ENCODE measurements around the gene FABP3. TPM values are rescaled to one million over a fixed set of nuclear protein-coding genes. Genes with fewer than 3 reads are reported as not detected.
A peak's percentile ranks its signal among the peaks of the same experiment; 100 is the strongest.

Gene FABP3
- total RNA-seq, 1 experiment from 2014 or later: 0.40 TPM

- Histone ChIP-seq H3K9ac (ENCODE audit: low read length) (no peak overlapping the region), H3K4me1 (ENCODE audit: insufficient read depth, low read length) (no peaks in the 10 kb centered on the region), H2AFZ (ENCODE audit: low read length) (no peak overlapping the region), H3K9me3 (ENCODE audit: low read length) (no peaks in the 10 kb centered on the region), H3K4me3 (ENCODE audit: low read length) (no peak overlapping the region), H3K9me2 (replicated peaks; ENCODE audit: low read length) (no peaks in the 10 kb centered on the region), H3K36me3 (ENCODE audit: low read depth, low read length) (no peaks in the 10 kb centered on the region), H3K4me2 (ENCODE audit: low read length) (no peak overlapping the region), H3K79me2 (ENCODE audit: low read length) (no peaks in the 10 kb centered on the region), H4K20me1 (ENCODE audit: low read length) (no peaks in the 10 kb centered on the region), H3F3A (ENCODE audit: low read length, unreplicated experiment) (no peaks in the 10 kb centered on the region), H3K27me3 (ENCODE audit: low read length) (no peaks in the 10 kb centered on the region), H3K27ac (ENCODE audit: low read length) (no peak overlapping the region)
- intact Hi-C loops (cut with micrococcal nuclease): no loop called here
- POLR2A ChIA-PET (ENCODE audit: unreplicated experiment): no interaction called here
- DNase-seq (no peak), ATAC-seq (no peak)
- CTCF ChIA-PET: no interaction called here
- no peak for TF ChIP-seq EZH2 (IDR thresholded peaks at IDR 0.05; ENCODE audit: low read length, unreplicated experiment)
- no peak for TF ChIP-seq CTCF (conservative IDR thresholded peaks at IDR 0.05; ENCODE audit: low read depth, low read length)
- TF ChIP-seq EZH2phosphoT487 (IDR thresholded peaks at IDR 0.05; ENCODE audit: borderline replicate concordance, low read length): no peak
- BruUV-seq (replicated peaks): no TSS peak
Observed at GRCh38 chr1:31407029-31407626, 34.3 kb upstream of the FABP3 start.

- ChIA-PET POLR2A (ENCODE audit: unreplicated experiment) (no interaction called here), CTCF (no interaction called here)
- H3K4me2 ChIP-seq (ENCODE audit: low read length): no peak overlapping the region
- H3K4me1 ChIP-seq (ENCODE audit: insufficient read depth, low read length): no peaks in the 10 kb centered on the region
- H3K9ac ChIP-seq (ENCODE audit: low read length): no peak overlapping the region
- H3K9me3 ChIP-seq (ENCODE audit: low read length): no peaks in the 10 kb centered on the region
- no peaks in the 10 kb centered on the region for H3K27me3 ChIP-seq (ENCODE audit: low read length)
- H3K27ac ChIP-seq (ENCODE audit: low read length): no peak overlapping the region
- no peak overlapping the region for H2AFZ ChIP-seq (ENCODE audit: low read length)
- no peaks in the 10 kb centered on the region for H3F3A ChIP-seq (ENCODE audit: low read length, unreplicated experiment)
- H3K9me2 ChIP-seq (replicated peaks; ENCODE audit: low read length): no peaks in the 10 kb centered on the region
- no peaks in the 10 kb centered on the region for H3K36me3 ChIP-seq (ENCODE audit: low read depth, low read length)
- DNase-seq (no peak), ATAC-seq (no peak)
- H3K4me3 ChIP-seq (ENCODE audit: low read length): no peak overlapping the region
- TF ChIP-seq EZH2phosphoT487 (IDR thresholded peaks at IDR 0.05; ENCODE audit: borderline replicate concordance, low read length) (no peak), CTCF (conservative IDR thresholded peaks at IDR 0.05; ENCODE audit: low read depth, low read length) (no peak), EZH2 (IDR thresholded peaks at IDR 0.05; ENCODE audit: low read length, unreplicated experiment) (no peak)
- intact Hi-C loops (cut with micrococcal nuclease): no loop called here
- BruUV-seq (replicated peaks): no TSS peak
- no peaks in the 10 kb centered on the region for H4K20me1 ChIP-seq (ENCODE audit: low read length)
- H3K79me2 ChIP-seq (ENCODE audit: low read length): no peaks in the 10 kb centered on the region
Observed at GRCh38 chr1:31405578-31406245, 32.8 kb upstream of the FABP3 start.

- Histone ChIP-seq H3K9me3 (ENCODE audit: low read length) (no peaks in the 10 kb centered on the region), H3K27ac (ENCODE audit: low read length) (no peak overlapping the region), H4K20me1 (ENCODE audit: low read length) (no peaks in the 10 kb centered on the region), H3K4me2 (ENCODE audit: low read length) (no peak overlapping the region), H2AFZ (ENCODE audit: low read length) (no peak overlapping the region), H3F3A (ENCODE audit: low read length, unreplicated experiment) (no peaks in the 10 kb centered on the region), H3K4me3 (ENCODE audit: low read length) (no peak overlapping the region), H3K9me2 (replicated peaks; ENCODE audit: low read length) (no peaks in the 10 kb centered on the region), H3K27me3 (ENCODE audit: low read length) (no peaks in the 10 kb centered on the region), H3K4me1 (ENCODE audit: insufficient read depth, low read length) (no peaks in the 10 kb centered on the region), H3K9ac (ENCODE audit: low read length) (no peak overlapping the region), H3K79me2 (ENCODE audit: low read length) (no peaks in the 10 kb centered on the region), H3K36me3 (ENCODE audit: low read depth, low read length) (no peaks in the 10 kb centered on the region)
- no peak for TF ChIP-seq EZH2 (IDR thresholded peaks at IDR 0.05; ENCODE audit: low read length, unreplicated experiment)
- TF ChIP-seq CTCF (conservative IDR thresholded peaks at IDR 0.05; ENCODE audit: low read depth, low read length): 0 out of 2 replicates have a peak, but pooled peaks have one; percentile 15
- TF ChIP-seq EZH2phosphoT487 (IDR thresholded peaks at IDR 0.05; ENCODE audit: borderline replicate concordance, low read length): no peak
- BruUV-seq (replicated peaks): no TSS peak
- POLR2A ChIA-PET (ENCODE audit: unreplicated experiment): no interaction called here
- ATAC-seq (no peak), DNase-seq (no peak)
- intact Hi-C loops (cut with micrococcal nuclease): no loop called here
- CTCF ChIA-PET: no interaction called here
Observed at GRCh38 chr1:31401241-31401640, 28.4 kb upstream of the FABP3 start.

Measured in PC-3 (cell line).